SIG-M5 treated with dmso at 0.1 percent for 504 hours (cell line): ENCODE data around the gene LIMK2.

Experiments
- DNase-seq: peaks from one replicate; lab custom pipeline; 2025; ENCODE audit not compliant: unreplicated experiment; lab: John Stamatoyannopoulos, UW

The LIMK2 gene

GRCh38 chr22:31327806-31328543, 115.9 kb downstream of the LIMK2 start:
- no peak for DNase-seq

GRCh38 chr22:31328544-31328960, 116.5 kb downstream of the LIMK2 start:
- no peak for DNase-seq

- DNase-seq, result no peak
These were observed 116.9 kb downstream of the LIMK2 start for GRCh38 chr22:31329029-31329428.
